Endothelial cell of umbilical vein (primary cell): ENCODE data around the gene OSER1. TPM values are rescaled to one million over a fixed set of nuclear protein-coding genes. Genes with fewer than 3 reads are reported as not detected.

Experiments
- BruUV-seq: library from RNA; stranded (reverse); fragments of 400-500 nt; replicated peaks from 2 replicates; lab custom pipeline; 2021; lab: Mats Ljungman, UMichigan
- CTCF ChIA-PET: fragments of 300-600, 350-600 bp; sonication (Branson Sonifier 250); formaldehyde crosslinking; loops from one replicate; lab custom pipeline; 2021; ENCODE audit warnings: antibody characterized with exemption, inconsistent platforms; lab: Charles Lee
- POLR2A ChIA-PET: fragments of 300-600, 350-600 bp; sonication (Branson Sonifier 250); formaldehyde crosslinking; loops from one replicate; lab custom pipeline; 2021; ENCODE audit warnings: antibody characterized with exemption, inconsistent platforms; lab: Charles Lee
- DNase-seq: peaks from one replicate; pipeline ENCODE4 v3.0.0-alpha.2; 2011; ENCODE audit warnings: low read depth, low spot score
- FAIRE-seq: peaks from 2 replicates; lab custom pipeline; 2011; peaks lifted over from hg19 to GRCh38; lab: Jason Lieb, UNC
- H2AFZ ChIP-seq: 2 replicates; pipeline ENCODE4 v1.6.0; 2012; ENCODE audit warnings: low read depth, low read length, control low read depth, inconsistent platforms
- H3K27ac ChIP-seq: 2 replicates; pipeline ENCODE4 v1.5.1; 2011; ENCODE audit warnings: low read depth, mild to moderate bottlenecking, control low read depth, low read length, moderate library complexity; ENCODE audit not compliant: insufficient read depth
- H3K27me3 ChIP-seq, 2 experiments: 2 replicates each; pipeline versions ENCODE4 v1.6.0 to v1.6.1; 2011; ENCODE audit warnings: low read length in 2 of 2, mixed read lengths in 1 of 2; ENCODE audit not compliant: control insufficient read depth in 2 of 2, insufficient read depth in 2 of 2
- H3K36me3 ChIP-seq, 2 experiments: 2 replicates in 1 of 2; 3 replicates in 1 of 2; pipeline ENCODE4 v1.5.1; 2011; ENCODE audit warnings: low read length in 2 of 2, mild to moderate bottlenecking in 1 of 2, moderate library complexity in 1 of 2; ENCODE audit not compliant: control insufficient read depth in 2 of 2, insufficient read depth in 2 of 2; ENCODE audit errors: extremely low read depth in 1 of 2
- H3K4me1 ChIP-seq: 3 replicates; pipeline ENCODE4 v1.5.1; 2011; ENCODE audit warnings: mild to moderate bottlenecking, low read length; ENCODE audit not compliant: control insufficient read depth, insufficient read depth; ENCODE audit errors: extremely low read depth
- H3K4me2 ChIP-seq: 2 replicates; pipeline ENCODE4 v1.6.1; 2011; ENCODE audit warnings: low read length, control low read depth, mixed read lengths; ENCODE audit not compliant: insufficient read depth
- H3K4me3 ChIP-seq, 3 experiments: fragments of 200-600 bp in 1 of 3; sonication (generic), shearing (Covaris generic) in 1 of 3; replicated peaks in 1 of 3; 2 replicates each; pipeline ENCODE4 v1.5.1; 2011 to 2016; ENCODE audit warnings: control low read depth in 3 of 3, low read length in 3 of 3, mild to moderate bottlenecking in 2 of 3, inconsistent platforms in 1 of 3, low read depth in 1 of 3, moderate library complexity in 1 of 3; ENCODE audit not compliant: insufficient read depth in 1 of 3
- H3K79me2 ChIP-seq: 2 replicates; pipeline ENCODE4 v1.6.0; 2012; ENCODE audit warnings: low read length, inconsistent platforms; ENCODE audit not compliant: control insufficient read depth, insufficient read depth
- H3K9ac ChIP-seq: replicated peaks from 2 replicates; pipeline ENCODE3; 2011; ENCODE audit warnings: low read length, control low read depth; ENCODE audit not compliant: insufficient read depth; ENCODE audit errors: extremely low read depth
- H3K9me1 ChIP-seq: replicated peaks from 3 replicates; pipeline ENCODE4 v1.6.0; 2011; ENCODE audit warnings: mild to moderate bottlenecking, low read length; ENCODE audit not compliant: control insufficient read depth, insufficient read depth; ENCODE audit errors: extremely low read depth
- H3K9me3 ChIP-seq: replicated peaks from 2 replicates; pipeline ENCODE4 v1.5.1; 2012; ENCODE audit warnings: low read length, inconsistent platforms; ENCODE audit not compliant: control insufficient read depth, insufficient read depth
- H4K20me1 ChIP-seq: replicated peaks from 2 replicates; pipeline ENCODE3; 2011; ENCODE audit warnings: mild to moderate bottlenecking, low read length; ENCODE audit not compliant: control insufficient read depth, insufficient read depth; ENCODE audit errors: extremely low read depth
- CTCF ChIP-seq, 2 donors: IDR thresholded peaks; 1 replicate in 1 of 2; 2 replicates in 1 of 2; pipeline ENCODE4 v1.5.1; 2011; ENCODE audit warnings: low read length in 2 of 2, mild to moderate bottlenecking in 2 of 2, moderate library complexity in 2 of 2, control low read depth in 1 of 2, inconsistent platforms in 1 of 2, low read depth in 1 of 2; ENCODE audit not compliant: insufficient read depth in 1 of 2; ENCODE audit errors: extremely low read depth in 1 of 2
- EZH2 ChIP-seq: IDR thresholded peaks from 2 replicates; pipeline ENCODE4 v1.6.1; 2012; ENCODE audit warnings: borderline replicate concordance, low read depth, mild to moderate bottlenecking, moderate library complexity, low read length, inconsistent platforms; ENCODE audit not compliant: severe bottlenecking
- FOS ChIP-seq: IDR thresholded peaks from 2 replicates; pipeline ENCODE4 v1.6.1; 2011; ENCODE audit warnings: mild to moderate bottlenecking, low read length, moderate library complexity, borderline replicate concordance; ENCODE audit not compliant: insufficient read depth
- GATA2 ChIP-seq: IDR thresholded peaks from 2 replicates; pipeline ENCODE4 v1.7.0; 2011; ENCODE audit warnings: low read depth, mild to moderate bottlenecking, moderate library complexity, mixed read lengths, low read length; ENCODE audit not compliant: insufficient read length, insufficient read depth
- JUN ChIP-seq: IDR thresholded peaks from 2 replicates; pipeline ENCODE4 v1.6.1; 2011; ENCODE audit warnings: borderline replicate concordance, low read depth; ENCODE audit not compliant: insufficient read length, insufficient read depth
- MAX ChIP-seq: IDR thresholded peaks from 2 replicates; pipeline ENCODE4 v1.6.1; 2011; ENCODE audit not compliant: insufficient read depth, insufficient read length
- MYC ChIP-seq: IDR thresholded peaks from one replicate; pipeline ENCODE4 v1.6.1; 2011; ENCODE audit warnings: mild to moderate bottlenecking, low read depth, low read length
- POLR2A ChIP-seq: IDR thresholded peaks from 2 replicates; pipeline ENCODE4 v1.6.1; 2012; ENCODE audit warnings: low read depth, mild to moderate bottlenecking, control low read depth, low read length
- POLR2AphosphoS5 ChIP-seq: IDR thresholded peaks from 2 replicates; pipeline ENCODE4 v1.6.1; 2012; ENCODE audit warnings: low read depth, mild to moderate bottlenecking, control low read depth, low read length, moderate library complexity; ENCODE audit not compliant: insufficient read depth
- dilution Hi-C: fragments of 300-500 bp; cut with MboI; formaldehyde crosslinking; loops from one replicate; pipeline ENCODE4 v1.15.0; 2019; ENCODE audit warnings: low sequenced_read_pairs; ENCODE audit not compliant: extremely low pct_ligation_motif_present
- intact Hi-C: fragments of 100-400 bp; cut with micrococcal nuclease; formaldehyde crosslinking; loops from one replicate; pipeline ENCODE4 v1.10.0; 2022
- polyA plus RNA-seq, 4 experiments: library from polyadenylated mRNA; depleted of rRNA in 3 of 4; stranded (reverse) in 3 of 4; unstranded in 1 of 4; fragments of >200 nt; gene quantifications; 2 replicates each; pipeline versions ENCODE4 v1.2.1 to v1.2.3, GENCODE V29; 2011 to 2012; ENCODE audit warnings: missing spikeins in 1 of 4
- total RNA-seq: library from RNA; stranded (reverse); gene quantifications from 2 replicates; pipeline ENCODE4 v1.2.3, GENCODE V29; 2021

Gene OSER1
- total and polyA plus RNA-seq, 2 donors (not counting 3 experiments of a cell fraction or from before 2014, with no cell fraction given), result 30.8 to 36.0 TPM

- FAIRE-seq (no peak), DNase-seq (no peak)
- no peak for TF ChIP-seq POLR2A
- TF ChIP-seq FOS, result no peak
- no peak for TF ChIP-seq MYC
- TF ChIP-seq GATA2, result no peak
- TF ChIP-seq EZH2, result no peak
- no peak for TF ChIP-seq MAX
- no peak for TF ChIP-seq JUN
- TF ChIP-seq CTCF (IDR thresholded peaks at IDR 0.05; ENCODE audit: extremely low read depth in 1 of 2, insufficient read depth in 1 of 2, low read depth in 1 of 2, low read length in 2 of 2), result no peak
- no peak for TF ChIP-seq POLR2AphosphoS5
- no TSS peak for BruUV-seq
- H3K9ac ChIP-seq, result no peak overlapping the region
- intact Hi-C loops (no loop called here), dilution Hi-C loops (no loop called here)
- H3K9me3 ChIP-seq, result no peaks in the 10 kb centered on the region
- no peaks in the 10 kb centered on the region for H4K20me1 ChIP-seq
- H3K27ac ChIP-seq, result no peak overlapping the region
- no peak overlapping the region for H3K4me3 ChIP-seq
- no peaks in the 10 kb centered on the region for H3K79me2 ChIP-seq
- no peak overlapping the region for H2AFZ ChIP-seq
- H3K4me1 ChIP-seq, result no peaks in the 10 kb centered on the region
- H3K27me3 ChIP-seq, result peaks cover 4 to 11% of the 10 kb centered on the region in 2 experiments
- ChIA-PET POLR2A (no interaction called here), CTCF (no interaction called here)
- H3K36me3 ChIP-seq, result no peaks in the 10 kb centered on the region
- H3K9me1 ChIP-seq, result no peaks in the 10 kb centered on the region
- H3K4me2 ChIP-seq, result no peak overlapping the region
Observed at GRCh38 chr20:44248410-44248759, 37.8 kb upstream of the OSER1 start.
